ENCODE measurements around the gene HSF5.

Gene HSF5

GRCh38 chr17:58370716-58371115 is 117.5 kb downstream of the HSF5 start:
- Histone ChIP-seq H3K4me3 (no peak overlapping the region), H3K27ac (no peak overlapping the region)
- no peak for TF ChIP-seq CTCF (IDR thresholded peaks at IDR 0.05)
- DNase-seq (ENCODE audit: low spot score), result no peak

GRCh38 chr17:58370309-58370708 is 117.9 kb downstream of the HSF5 start:
- H3K27ac ChIP-seq, result no peak overlapping the region
- no peak for DNase-seq (ENCODE audit: low spot score)
- no peak overlapping the region for H3K4me3 ChIP-seq
- TF ChIP-seq CTCF (IDR thresholded peaks at IDR 0.05), result no peak
